Activated CD4-positive, alpha-beta T cell treated with anti-CD3 and anti-CD28 coated beads for 1 hour (primary cell): ENCODE measurements around the gene POLR2B.
"Not testable (repeated sequence)": the region's sequence is repeated elsewhere in the genome, so short reads cannot be mapped to it uniquely, and the experiment has no call there.

Source experiments
- DNase-seq: peaks from one replicate; pipeline ENCODE4 v3.0.0-alpha.2; 2020

POLR2B gene

GRCh38 chr4:57059890-57060716 is 81.4 kb downstream of the POLR2B start:
- no peak for DNase-seq

- DNase-seq: not testable (repeated sequence)
Observed at GRCh38 chr4:57060717-57061067, 82.0 kb downstream of the POLR2B start.

GRCh38 chr4:57061395-57061794 is 82.7 kb downstream of the POLR2B start:
- no peak for DNase-seq

GRCh38 chr4:57063518-57063917 is 84.8 kb downstream of the POLR2B start:
- no peak for DNase-seq

- no peak for DNase-seq
Observed at GRCh38 chr4:57064120-57064519, 85.4 kb downstream of the POLR2B start.

- no peak for DNase-seq
Observed at GRCh38 chr4:57064811-57065711, 86.4 kb downstream of the POLR2B start.

- DNase-seq: no peak
Observed at GRCh38 chr4:57065730-57066482, 87.2 kb downstream of the POLR2B start.

GRCh38 chr4:57068237-57068981 is 89.7 kb downstream of the POLR2B start:
- no peak for DNase-seq

- DNase-seq: no peak
Observed at GRCh38 chr4:57070461-57070860, 91.8 kb downstream of the POLR2B start.

- no peak for DNase-seq
Observed at GRCh38 chr4:57071326-57071725, 92.6 kb downstream of the POLR2B start.

GRCh38 chr4:57073559-57073958 is 94.9 kb downstream of the POLR2B start:
- no peak for DNase-seq

GRCh38 chr4:57074744-57075143 is 96.0 kb downstream of the POLR2B start:
- no peak for DNase-seq

- no peak for DNase-seq
Observed at GRCh38 chr4:57075367-57075766, 96.7 kb downstream of the POLR2B start.

- no peak for DNase-seq
Observed at GRCh38 chr4:57076646-57077045, 98.0 kb downstream of the POLR2B start.

- DNase-seq: no peak
Observed at GRCh38 chr4:57077550-57078343, 99.1 kb downstream of the POLR2B start.

GRCh38 chr4:57078685-57079521 is 100.2 kb downstream of the POLR2B start:
- DNase-seq: no peak
